GM19468 (cell line): Measurements from ENCODE around the gene CYTL1.

Experiments used
- ATAC-seq: cut with Tn5 transposase; IDR thresholded peaks from one replicate; pipeline ENCODE4 v1.9.1; 2021; ENCODE audit warnings: mild to moderate bottlenecking, moderate library complexity, moderate number of reproducible peaks; ENCODE audit not compliant: unreplicated experiment; ENCODE audit errors: extremely low read depth

CYTL1 gene

GRCh38 chr4:4980621-4981230 is 38.5 kb downstream of the CYTL1 start:
- ATAC-seq: no peak

DNA sequence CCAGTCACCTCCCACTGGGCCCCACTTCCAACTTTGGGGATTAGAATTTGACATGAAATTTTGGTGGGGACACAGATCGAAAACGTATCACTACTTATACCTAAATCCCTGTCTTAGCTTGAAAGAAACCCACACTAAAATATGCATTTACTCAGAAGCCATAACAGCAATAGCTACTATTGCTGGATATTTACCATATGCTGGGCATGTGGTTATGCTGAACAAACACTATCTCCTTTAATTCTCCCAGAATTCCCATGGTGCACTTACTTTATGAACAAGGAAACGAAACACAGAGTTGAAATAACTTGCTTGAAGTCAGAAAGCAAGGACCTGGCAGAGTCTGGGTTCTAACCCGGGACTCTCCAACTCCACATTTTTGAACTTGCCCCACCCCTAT is 39.3 kb downstream of the CYTL1 start:
- no peak for ATAC-seq

- no peak for ATAC-seq
Measured at GRCh38 chr4:4974727-4975126, 44.5 kb downstream of the CYTL1 start.

- no peak for ATAC-seq
Measured at GRCh38 chr4:4971796-4972195, 47.5 kb downstream of the CYTL1 start.

DNA sequence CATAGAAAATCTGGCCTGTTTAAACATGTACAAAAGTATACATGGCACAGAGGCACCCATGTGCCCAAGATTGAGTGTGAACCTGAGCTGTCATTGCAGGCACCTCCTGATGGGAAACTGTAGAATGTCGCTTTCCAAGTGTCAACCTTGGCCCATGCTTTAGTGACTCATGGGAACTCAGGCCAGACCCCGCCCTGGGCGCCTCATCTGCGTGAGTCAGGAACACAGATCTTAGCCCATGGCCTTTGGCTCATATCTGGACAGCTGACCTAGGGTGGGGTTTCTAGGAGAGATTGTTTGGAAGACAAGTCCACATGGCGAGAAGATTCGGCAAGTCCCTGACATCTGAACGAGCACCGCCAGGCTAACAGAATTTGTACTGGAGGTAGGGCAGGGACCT is 50.0 kb downstream of the CYTL1 start:
- no peak for ATAC-seq

DNA sequence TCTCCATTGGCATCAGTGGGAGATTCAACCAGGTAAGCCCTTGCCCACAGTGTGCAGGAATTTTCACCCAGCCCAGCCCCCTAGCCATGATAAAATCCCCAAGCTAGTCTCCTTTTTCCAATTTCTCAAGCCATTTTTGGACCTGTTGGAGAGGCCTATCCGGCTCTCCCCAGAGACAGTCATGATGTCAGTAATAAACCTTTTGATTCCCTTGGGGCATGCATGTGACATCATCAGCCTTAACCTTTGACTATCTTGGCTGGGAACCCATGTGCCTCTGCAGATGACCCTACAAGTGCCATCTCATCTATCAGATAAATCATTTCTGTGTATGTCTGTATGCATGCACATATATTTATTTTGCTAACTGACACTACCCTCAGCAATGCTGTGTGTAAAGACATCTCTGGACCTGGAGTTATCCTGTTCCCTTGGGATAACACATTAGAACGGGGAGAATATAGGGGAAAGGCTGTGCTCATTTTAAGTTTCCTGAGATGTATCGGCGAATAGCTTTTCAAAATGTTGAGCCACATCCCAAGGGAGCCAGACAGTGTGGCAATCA is 51.0 kb downstream of the CYTL1 start:
- ATAC-seq: no peak
